Endodermal cell (in vitro differentiated cells): ENCODE results near the gene PRPF19. TPM values are rescaled to one million over a fixed set of nuclear protein-coding genes. Genes with fewer than 3 reads are reported as not detected.

Experiments used
- DNase-seq: peaks from one replicate; pipeline ENCODE4 v3.0.0-alpha.2; 2017
- H3K27ac ChIP-seq: 2 replicates; pipeline ENCODE4 v1.5.1; 2013; ENCODE audit warnings: mild to moderate bottlenecking, low read depth, low read length, moderate library complexity
- H3K27me3 ChIP-seq: 2 replicates; pipeline ENCODE4 v1.6.1; 2013; ENCODE audit warnings: mild to moderate bottlenecking, low read length, moderate library complexity; ENCODE audit not compliant: insufficient read depth, control insufficient read depth, poor library complexity, severe bottlenecking
- H3K36me3 ChIP-seq: 2 replicates; pipeline ENCODE4 v1.7.0; 2013; ENCODE audit warnings: mild to moderate bottlenecking, low read length, moderate library complexity; ENCODE audit not compliant: control insufficient read depth, insufficient read depth
- H3K4me1 ChIP-seq: one replicate; pipeline ENCODE4 v1.7.0; 2013; ENCODE audit warnings: low read length; ENCODE audit not compliant: control insufficient read depth, insufficient read depth
- H3K4me3 ChIP-seq: 2 replicates; pipeline ENCODE4 v1.5.1; 2013; ENCODE audit warnings: mild to moderate bottlenecking, low read length, moderate library complexity
- H3K9ac ChIP-seq: 2 replicates; pipeline ENCODE4 v1.6.1; 2013; ENCODE audit warnings: mild to moderate bottlenecking, low read length, moderate library complexity; ENCODE audit not compliant: poor library complexity, severe bottlenecking; ENCODE audit errors: extremely low read depth
- H3K9me3 ChIP-seq: 2 replicates; pipeline ENCODE4 v1.6.1; 2013; ENCODE audit warnings: mild to moderate bottlenecking, low read length, moderate library complexity; ENCODE audit not compliant: control insufficient read depth
- H3K27ac Mint-ChIP-seq: 2 replicates; pipeline ENCODE4 v1.8.0; 2020; ENCODE audit warnings: mixed read lengths
- H3K27me3 Mint-ChIP-seq: 2 replicates; pipeline ENCODE4 v1.8.0; 2021; ENCODE audit warnings: mild to moderate bottlenecking, mixed read lengths; ENCODE audit not compliant: insufficient read depth
- H3K36me3 Mint-ChIP-seq: 2 replicates; pipeline ENCODE4 v1.8.0; 2020; ENCODE audit warnings: low read depth, mixed read lengths
- H3K4me1 Mint-ChIP-seq: 2 replicates; pipeline ENCODE4 v1.8.0; 2020; ENCODE audit warnings: mixed read lengths
- H3K4me3 Mint-ChIP-seq: 2 replicates; pipeline ENCODE4 v1.8.0; 2020; ENCODE audit warnings: mild to moderate bottlenecking, moderate library complexity, mixed read lengths
- H3K9me3 Mint-ChIP-seq: 2 replicates; pipeline ENCODE4 v1.8.0; 2020; ENCODE audit warnings: mild to moderate bottlenecking, mixed read lengths
- WGBS, 2 experiments: methylation state at CpG; one replicate each; pipeline versions ENCODE4 v1.1.5 to v1.1.7; 2013; ENCODE audit warnings: missing lambda C conversion rate in 2 of 2, mixed read lengths in 1 of 2; ENCODE audit not compliant: insufficient coverage in 1 of 2, insufficient read length in 1 of 2; 5-methylcytosine and 5-hydroxymethylcytosine counted together
- total RNA-seq, 2 donors: library from RNA; stranded (reverse); fragmentation: NEBNext Ultra II Directional in 1 of 2; extraction: Animal tissue kit (Norgen Biotek cat#: 25700) in 1 of 2; gene quantifications; 2 replicates in 1 of 2; 3 replicates in 1 of 2; pipeline ENCODE4 v1.2.1, GENCODE V29; 2021
- TF ChIP-seq, protein P1 (sequence below): fragments of 200-600 bp; sonication (generic); conservative IDR thresholded peaks from 2 replicates; pipeline ENCODE4 v1.5.0; 2021; ENCODE audit warnings: antibody characterized with exemption, mild to moderate bottlenecking

The PRPF19 gene
- total RNA-seq, 2 donors from 2014 or later = 106 to 109 TPM

DNA sequence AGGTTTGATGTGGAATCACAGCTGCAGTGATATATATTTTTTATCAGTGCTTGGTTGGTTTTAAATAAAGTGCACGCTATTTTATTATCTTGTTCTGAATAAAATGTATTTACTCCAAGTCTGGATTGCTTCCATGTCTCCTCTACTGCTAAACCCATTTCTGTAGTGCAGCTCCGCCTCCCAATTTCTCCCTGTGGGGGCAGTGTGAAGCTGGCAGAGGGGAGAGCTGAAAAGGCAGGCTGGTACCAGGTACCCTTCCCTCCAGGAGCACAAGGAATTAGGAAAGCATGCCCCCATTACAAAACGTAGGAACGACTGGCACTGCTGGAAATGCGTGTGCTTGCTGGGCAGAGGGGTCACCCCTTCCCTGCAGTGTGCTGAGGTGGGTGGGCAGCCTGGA lies 16.9 kb upstream of the PRPF19 start:
- H3K27me3 ChIP-seq = no peaks in the 10 kb centered on the region
- no peak overlapping the region for H3K27ac Mint-ChIP-seq
- TF ChIP-seq, protein P1, sequence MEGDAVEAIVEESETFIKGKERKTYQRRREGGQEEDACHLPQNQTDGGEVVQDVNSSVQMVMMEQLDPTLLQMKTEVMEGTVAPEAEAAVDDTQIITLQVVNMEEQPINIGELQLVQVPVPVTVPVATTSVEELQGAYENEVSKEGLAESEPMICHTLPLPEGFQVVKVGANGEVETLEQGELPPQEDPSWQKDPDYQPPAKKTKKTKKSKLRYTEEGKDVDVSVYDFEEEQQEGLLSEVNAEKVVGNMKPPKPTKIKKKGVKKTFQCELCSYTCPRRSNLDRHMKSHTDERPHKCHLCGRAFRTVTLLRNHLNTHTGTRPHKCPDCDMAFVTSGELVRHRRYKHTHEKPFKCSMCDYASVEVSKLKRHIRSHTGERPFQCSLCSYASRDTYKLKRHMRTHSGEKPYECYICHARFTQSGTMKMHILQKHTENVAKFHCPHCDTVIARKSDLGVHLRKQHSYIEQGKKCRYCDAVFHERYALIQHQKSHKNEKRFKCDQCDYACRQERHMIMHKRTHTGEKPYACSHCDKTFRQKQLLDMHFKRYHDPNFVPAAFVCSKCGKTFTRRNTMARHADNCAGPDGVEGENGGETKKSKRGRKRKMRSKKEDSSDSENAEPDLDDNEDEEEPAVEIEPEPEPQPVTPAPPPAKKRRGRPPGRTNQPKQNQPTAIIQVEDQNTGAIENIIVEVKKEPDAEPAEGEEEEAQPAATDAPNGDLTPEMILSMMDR = no peak
- peaks cover 8% of the 10 kb centered on the region for H3K4me1 ChIP-seq
- no peak overlapping the region for H3K4me3 ChIP-seq
- no peak for DNase-seq
- no peaks in the 10 kb centered on the region for H3K9me3 ChIP-seq
- no peak overlapping the region for H3K9ac ChIP-seq
- WGBS, 2 experiments = 88 to 90% methylated on average over 2 to 4 of the region's 5 CpGs
- peaks cover 10% of the 10 kb centered on the region for H3K27me3 Mint-ChIP-seq
- peaks cover 48% of the 10 kb centered on the region for H3K36me3 Mint-ChIP-seq
- peaks cover 37% of the 10 kb centered on the region for H3K36me3 ChIP-seq
- no peak overlapping the region for H3K4me3 Mint-ChIP-seq
- no peaks in the 10 kb centered on the region for H3K9me3 Mint-ChIP-seq
- H3K4me1 Mint-ChIP-seq = peaks cover 25% of the 10 kb centered on the region
- H3K27ac ChIP-seq = no peak overlapping the region

DNA sequence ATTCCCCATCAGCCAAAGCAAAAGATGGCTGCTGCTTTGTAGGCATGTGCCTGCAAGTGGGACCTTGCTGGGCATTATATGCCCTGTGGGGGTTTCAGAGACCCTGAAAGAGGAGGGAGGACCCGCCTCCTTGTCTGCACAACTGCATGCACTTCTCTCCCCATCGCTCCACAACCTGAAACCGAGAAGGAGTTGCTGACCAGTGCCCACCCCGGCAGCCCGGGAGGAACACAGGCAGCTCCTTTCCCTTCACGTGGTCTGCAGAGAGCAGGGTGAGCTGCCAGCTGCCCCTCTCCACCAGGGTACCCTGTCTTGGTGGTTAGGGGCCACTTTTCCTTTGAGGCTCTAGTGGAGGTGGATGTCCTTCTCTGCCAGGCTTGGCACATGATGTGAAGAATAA lies 16.5 kb upstream of the PRPF19 start:
- 87% methylated on average over 5 of the region's 6 CpGs; no CpG with 5 or more reads in 1 of the 2 experiments for WGBS, 2 experiments
- Mint-ChIP-seq H3K36me3 (peaks cover 47% of the 10 kb centered on the region), H3K4me3 (no peak overlapping the region), H3K9me3 (no peaks in the 10 kb centered on the region), H3K4me1 (peaks cover 29% of the 10 kb centered on the region), H3K27ac (no peak overlapping the region), H3K27me3 (peaks cover 10% of the 10 kb centered on the region)
- Histone ChIP-seq H3K4me3 (no peak overlapping the region), H3K27ac (no peak overlapping the region), H3K36me3 (peaks cover 33% of the 10 kb centered on the region), H3K4me1 (peaks cover 8% of the 10 kb centered on the region), H3K9me3 (no peaks in the 10 kb centered on the region), H3K27me3 (no peaks in the 10 kb centered on the region), H3K9ac (no peak overlapping the region)
- no peak for DNase-seq
- TF ChIP-seq, protein P1 = no peak

DNA sequence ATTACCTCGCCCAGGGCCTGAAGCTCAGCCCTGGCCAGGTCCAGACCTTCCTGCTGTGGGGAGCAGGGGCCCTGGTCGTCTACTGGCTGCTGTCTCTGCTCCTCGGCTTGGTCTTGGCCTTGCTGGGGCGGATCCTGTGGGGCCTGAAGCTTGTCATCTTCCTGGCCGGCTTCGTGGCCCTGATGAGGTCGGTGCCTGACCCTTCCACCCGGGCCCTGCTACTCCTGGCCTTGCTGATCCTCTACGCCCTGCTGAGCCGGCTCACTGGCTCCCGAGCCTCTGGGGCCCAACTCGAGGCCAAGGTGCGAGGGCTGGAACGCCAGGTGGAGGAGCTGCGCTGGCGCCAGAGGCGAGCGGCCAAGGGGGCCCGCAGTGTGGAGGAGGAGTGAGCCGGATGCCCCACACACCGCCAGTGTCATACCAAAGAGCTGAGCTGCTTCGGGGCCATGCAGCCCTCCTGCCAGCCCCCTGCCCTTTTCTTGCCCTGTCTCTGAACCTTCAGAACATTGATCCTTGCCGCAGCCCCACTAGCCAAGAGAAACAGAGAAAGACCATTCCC lies 15.5 kb upstream of the PRPF19 start:
- H3K27ac Mint-ChIP-seq = no peak overlapping the region
- H3K9me3 Mint-ChIP-seq = no peaks in the 10 kb centered on the region
- peaks cover 41% of the 10 kb centered on the region for H3K36me3 Mint-ChIP-seq
- H3K4me3 Mint-ChIP-seq = no peak overlapping the region
- peaks cover 37% of the 10 kb centered on the region for H3K4me1 Mint-ChIP-seq
- Histone ChIP-seq H3K9me3 (no peaks in the 10 kb centered on the region), H3K36me3 (peaks cover 33% of the 10 kb centered on the region), H3K27me3 (no peaks in the 10 kb centered on the region), H3K4me1 (peaks cover 10% of the 10 kb centered on the region), H3K27ac (no peak overlapping the region), H3K4me3 (no peak overlapping the region), H3K9ac (no peak overlapping the region)
- TF ChIP-seq, protein P1 = no peak
- DNase-seq = no peak
- H3K27me3 Mint-ChIP-seq = peaks cover 10% of the 10 kb centered on the region
- WGBS, 2 experiments = 88 to 95% methylated on average over 18 to 23 of the region's 23 CpGs
